ENCODE results near the gene CDIP1.
"Not testable (repeated sequence)": the region's sequence is repeated elsewhere in the genome, so short reads cannot be mapped to it uniquely, and the experiment has no call there.

The CDIP1 gene

GRCh38 chr16:4574919-4575705 lies 36.5 kb upstream of the CDIP1 start:
- DNase-seq (ENCODE audit: low read depth) = no peak
- TF ChIP-seq CTCF (IDR thresholded peaks at IDR 0.05; ENCODE audit: insufficient read depth, low read depth, low read length, missing control alignments) = no peak
- no peak overlapping the region for H3K4me3 ChIP-seq (ENCODE audit: low read length)

- not testable (repeated sequence) for DNase-seq (ENCODE audit: low read depth); H3K4me3 ChIP-seq (ENCODE audit: low read length)
These were observed 35.4 kb upstream of the CDIP1 start for GRCh38 chr16:4573926-4574325.

GRCh38 chr16:4572715-4573114 lies 34.1 kb upstream of the CDIP1 start:
- no peak for TF ChIP-seq CTCF (IDR thresholded peaks at IDR 0.05; ENCODE audit: insufficient read depth, low read depth, low read length, missing control alignments)
- H3K4me3 ChIP-seq (ENCODE audit: low read length) = no peak overlapping the region
- no peak for DNase-seq (ENCODE audit: low read depth)

GRCh38 chr16:4570688-4571321 lies 32.2 kb upstream of the CDIP1 start:
- DNase-seq (ENCODE audit: low read depth) = no peak
- H3K4me3 ChIP-seq (ENCODE audit: low read length) = no peak overlapping the region
- no peak for TF ChIP-seq CTCF (IDR thresholded peaks at IDR 0.05; ENCODE audit: insufficient read depth, low read depth, low read length, missing control alignments)

- TF ChIP-seq CTCF (IDR thresholded peaks at IDR 0.05; ENCODE audit: insufficient read depth, low read depth, low read length, missing control alignments) = no peak
- no peak overlapping the region for H3K4me3 ChIP-seq (ENCODE audit: low read length)
- DNase-seq (ENCODE audit: low read depth) = no peak
These were observed 31.5 kb upstream of the CDIP1 start for GRCh38 chr16:4570086-4570485.

GRCh38 chr16:4566144-4566543 lies 27.6 kb upstream of the CDIP1 start:
- no peak for TF ChIP-seq CTCF (IDR thresholded peaks at IDR 0.05; ENCODE audit: insufficient read depth, low read depth, low read length, missing control alignments)
- no peak overlapping the region for H3K4me3 ChIP-seq (ENCODE audit: low read length)
- no peak for DNase-seq (ENCODE audit: low read depth)

GRCh38 chr16:4564661-4565267 lies 26.2 kb upstream of the CDIP1 start:
- no peak for TF ChIP-seq CTCF (IDR thresholded peaks at IDR 0.05; ENCODE audit: insufficient read depth, low read depth, low read length, missing control alignments)
- peak; percentile 16 for DNase-seq (ENCODE audit: low read depth)

More at GRCh38 chr16:4564661-4565267, 26.2 kb upstream of the CDIP1 start:
- no peak overlapping the region for H3K4me3 ChIP-seq (ENCODE audit: low read length)

Measured in epithelial cell of esophagus (primary cell).